T-helper 1 cell treated with Interleukin-12 subunit alpha and Interleukin-12 subunit beta and Interleukin-4 antibody, amounts not matched to agents 30 μg/mL and 1 μg/mL, for 36 hours (primary cell): ENCODE data around the gene FA2H.
"Not testable (repeated sequence)": the region's sequence is repeated elsewhere in the genome, so short reads cannot be mapped to it uniquely, and the experiment has no call there.

Source experiments
- H3K27ac Mint-ChIP-seq: one replicate; pipeline ENCODE4 v1.8.0; 2021; ENCODE audit warnings: mild to moderate bottlenecking, mixed read lengths
- H3K27me3 Mint-ChIP-seq: one replicate; pipeline ENCODE4 v1.8.0; 2021; ENCODE audit warnings: low read depth, mixed read lengths
- H3K36me3 Mint-ChIP-seq: one replicate; pipeline ENCODE4 v1.8.0; 2021; ENCODE audit warnings: low read depth, mixed read lengths
- H3K4me1 Mint-ChIP-seq: one replicate; pipeline ENCODE4 v1.8.0; 2021; ENCODE audit warnings: low read depth, mixed read lengths
- H3K4me3 Mint-ChIP-seq: one replicate; pipeline ENCODE4 v1.8.0; 2021; ENCODE audit warnings: mild to moderate bottlenecking, moderate library complexity, mixed read lengths
- H3K9me3 Mint-ChIP-seq: one replicate; pipeline ENCODE4 v1.8.0; 2021; ENCODE audit warnings: mixed read lengths

FA2H gene

DNA sequence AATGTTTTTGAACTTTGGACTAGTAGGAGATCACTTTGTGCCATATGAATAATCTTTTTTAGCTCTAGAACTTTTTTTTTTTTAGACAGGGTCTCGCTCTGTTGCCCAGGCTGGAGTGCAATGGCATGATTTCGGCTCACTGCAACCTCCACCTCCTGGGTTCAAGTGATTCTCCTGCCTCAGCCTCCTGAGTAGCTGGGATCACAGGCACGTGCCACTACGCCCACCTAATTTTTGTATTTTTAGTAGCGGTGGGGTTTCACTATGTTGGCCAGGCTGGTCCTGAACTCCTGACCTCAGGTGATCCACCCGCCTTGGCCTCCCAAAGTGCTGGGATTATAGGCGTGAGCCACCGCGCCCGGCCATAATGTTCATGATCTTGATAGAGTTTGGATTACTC, 105.7 kb downstream of the FA2H start:
- not testable (repeated sequence) for H3K27me3 Mint-ChIP-seq, H3K4me3 Mint-ChIP-seq
- peaks cover 30% of the 10 kb centered on the region for H3K36me3 Mint-ChIP-seq

DNA sequence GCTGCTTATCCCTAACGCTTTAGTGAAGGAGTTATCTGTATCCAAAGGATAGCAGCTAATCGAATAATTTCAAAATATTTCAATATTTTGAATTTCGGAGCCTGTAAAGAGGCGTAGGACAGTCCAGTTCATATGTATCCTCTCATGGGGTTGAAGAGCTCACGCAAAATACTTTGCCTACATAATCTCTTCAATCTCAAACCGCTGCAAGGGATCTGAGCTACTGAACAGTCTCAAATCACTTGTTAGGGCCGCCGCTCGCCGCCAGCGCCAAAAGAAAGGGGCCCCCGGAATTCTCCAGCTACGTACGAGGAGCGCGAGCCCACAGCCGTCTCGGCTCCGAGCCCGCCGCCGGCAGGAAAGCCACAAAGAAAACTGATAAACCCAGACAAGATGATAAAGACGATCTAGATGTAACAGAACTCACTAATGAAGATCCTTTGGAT, 107.3 kb downstream of the FA2H start:
- H3K27ac Mint-ChIP-seq = peak overlapping the region; percentile 94
- H3K4me3 Mint-ChIP-seq = peak overlapping the region; percentile 93
- H3K9me3 Mint-ChIP-seq = peaks cover 3% of the 10 kb centered on the region
- H3K27me3 Mint-ChIP-seq = no peaks in the 10 kb centered on the region
- H3K4me1 Mint-ChIP-seq = peaks cover 29% of the 10 kb centered on the region
- H3K36me3 Mint-ChIP-seq = peaks cover 31% of the 10 kb centered on the region

More for the DNA sequence above, 105.7 kb downstream of the FA2H start:
- peaks cover 17% of the 10 kb centered on the region for H3K4me1 Mint-ChIP-seq
- not testable (repeated sequence) for H3K9me3 Mint-ChIP-seq, H3K27ac Mint-ChIP-seq

DNA sequence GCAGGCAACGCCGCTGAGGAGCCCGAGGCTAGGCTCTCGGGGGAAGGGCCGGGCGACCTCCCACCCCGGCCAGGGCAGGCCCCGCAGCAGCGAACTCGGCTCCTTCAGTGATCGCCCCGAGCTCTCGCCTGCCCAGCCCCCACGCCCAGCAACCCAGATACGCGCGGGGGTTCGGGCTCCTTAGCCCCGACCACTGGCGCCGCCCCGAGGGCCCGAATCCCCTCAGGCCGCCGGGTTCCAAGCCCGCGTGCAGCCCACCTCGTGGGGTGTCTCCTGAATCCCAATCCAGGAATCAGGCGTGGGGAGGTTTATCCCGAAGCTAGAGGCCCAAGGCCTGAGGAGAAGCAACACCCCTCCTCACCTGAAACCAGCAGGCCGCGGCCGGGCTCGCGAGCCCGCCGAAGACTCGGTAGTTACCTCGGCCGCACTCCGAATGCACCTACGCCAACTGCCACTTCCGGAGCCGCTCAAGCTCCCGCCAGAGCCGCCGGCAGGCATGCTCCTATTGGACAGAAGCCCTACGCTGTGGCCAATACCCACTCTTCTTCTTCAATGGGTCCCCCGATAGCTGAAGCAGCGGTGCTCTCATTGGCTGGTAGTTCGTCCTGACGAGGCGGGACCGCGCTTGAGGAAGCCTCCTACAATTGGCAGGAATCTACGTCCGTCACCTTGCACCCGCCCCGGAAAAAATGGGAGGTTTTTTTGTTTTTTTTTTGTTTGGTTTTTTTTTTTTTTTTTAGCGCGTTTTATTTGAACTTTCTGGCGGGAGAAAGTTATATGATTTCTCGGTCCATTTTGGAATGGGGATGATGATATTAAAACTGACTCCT, 108.0 kb downstream of the FA2H start, which contains the start of gene RFWD3:
TSS of gene RFWD3 (minus strand) at position 453 of the 830 bp plus-strand sequence. CDS start 5,428 bp downstream, outside the sequence.
- Mint-ChIP-seq H3K27ac (peak within 1 kb of the TSS; percentile 94), H3K4me1 (peaks cover 31% of the 10 kb centered on the region), H3K36me3 (peaks cover 26% of the 10 kb centered on the region), H3K4me3 (peak within 1 kb of the TSS; percentile 93), H3K27me3 (no peaks in the 10 kb centered on the region), H3K9me3 (peaks cover 3% of the 10 kb centered on the region)

DNA sequence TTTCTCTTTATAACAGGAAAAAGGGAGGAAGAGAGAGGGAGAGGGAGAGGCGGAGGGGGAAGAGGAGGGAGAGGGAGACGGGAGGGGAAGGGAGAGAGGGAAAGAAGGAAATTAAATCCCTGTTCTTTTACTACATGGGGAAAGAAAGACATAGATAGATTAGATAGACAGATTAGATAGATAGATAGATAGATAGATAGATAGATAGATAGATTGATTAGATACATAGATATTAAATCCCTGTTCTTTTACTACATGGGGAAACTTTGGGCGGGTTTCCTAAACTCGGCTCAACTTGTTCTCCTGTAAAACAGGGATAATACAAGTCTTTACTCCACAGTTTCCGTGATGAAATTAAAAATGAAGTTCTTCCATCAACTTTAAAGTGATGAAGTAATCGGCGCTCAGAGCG, 108.6 kb downstream of the FA2H start:
- Mint-ChIP-seq H3K4me1 (peaks cover 33% of the 10 kb centered on the region), H3K36me3 (peaks cover 26% of the 10 kb centered on the region), H3K4me3 (peak overlapping the region; percentile 93), H3K9me3 (peaks cover 3% of the 10 kb centered on the region), H3K27ac (peak overlapping the region; percentile 94), H3K27me3 (no peaks in the 10 kb centered on the region)
